Measurements from ENCODE around the gene ULK4. TPM values are rescaled to one million over a fixed set of nuclear protein-coding genes. Genes with fewer than 3 reads are reported as not detected.

The ULK4 gene
- total and polyA plus RNA-seq, 2 of the 8 experiments (the other 6 are each of a cell fraction or from before 2014, with no cell fraction given): 3.0 to 10.8 TPM

DNA sequence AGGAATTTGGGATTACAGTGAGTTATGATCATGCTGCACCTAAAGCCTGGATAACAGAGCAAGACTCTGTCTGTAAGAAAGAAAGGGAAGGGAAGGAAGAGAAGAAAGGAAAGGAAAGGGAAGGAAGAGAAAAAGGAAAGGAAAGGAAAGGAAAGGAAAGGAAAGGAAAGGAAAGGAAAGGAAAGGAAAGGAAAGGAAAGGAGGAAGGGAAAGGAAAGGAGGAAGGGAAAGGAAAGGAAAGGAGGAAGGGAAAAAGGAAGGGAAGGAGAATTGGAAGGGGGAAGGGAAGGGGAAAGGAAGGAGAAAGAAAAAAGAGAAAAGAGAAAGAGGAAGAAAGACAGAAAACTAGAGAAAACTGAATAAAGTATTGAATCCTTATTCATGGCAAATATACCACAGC, 359.8 kb downstream of the ULK4 start (continued):
- TF ChIP-seq SAP30 (IDR thresholded peaks at IDR 0.05; ENCODE audit: insufficient read depth, insufficient replicate concordance, low read length): no peak
- no peak for TF ChIP-seq TEAD4 (IDR thresholded peaks at IDR 0.05; ENCODE audit: low read depth, low read length)
- no peak for TF ChIP-seq SP2 (IDR thresholded peaks at IDR 0.05; ENCODE audit: low read length)

Measured in H1 (cell line).